Endothelial cell of umbilical vein (primary cell): ENCODE measurements around the gene SMAD6. TPM values are rescaled to one million over a fixed set of nuclear protein-coding genes. Genes with fewer than 3 reads are reported as not detected.

Source experiments
- BruUV-seq: library from RNA; stranded (reverse); fragments of 400-500 nt; replicated peaks from 2 replicates; lab custom pipeline; 2021; lab: Mats Ljungman, UMichigan
- CTCF ChIA-PET: fragments of 300-600, 350-600 bp; sonication (Branson Sonifier 250); formaldehyde crosslinking; loops from one replicate; lab custom pipeline; 2021; ENCODE audit warnings: antibody characterized with exemption, inconsistent platforms; lab: Charles Lee
- POLR2A ChIA-PET: fragments of 300-600, 350-600 bp; sonication (Branson Sonifier 250); formaldehyde crosslinking; loops from one replicate; lab custom pipeline; 2021; ENCODE audit warnings: antibody characterized with exemption, inconsistent platforms; lab: Charles Lee
- DNase-seq: peaks from one replicate; pipeline ENCODE4 v3.0.0-alpha.2; 2011; ENCODE audit warnings: low read depth, low spot score
- FAIRE-seq: peaks from 2 replicates; lab custom pipeline; 2011; peaks lifted over from hg19 to GRCh38; lab: Jason Lieb, UNC
- H2AFZ ChIP-seq: 2 replicates; pipeline ENCODE4 v1.6.0; 2012; ENCODE audit warnings: low read depth, low read length, control low read depth, inconsistent platforms
- H3K27ac ChIP-seq: 2 replicates; pipeline ENCODE4 v1.5.1; 2011; ENCODE audit warnings: low read depth, mild to moderate bottlenecking, control low read depth, low read length, moderate library complexity; ENCODE audit not compliant: insufficient read depth
- H3K27me3 ChIP-seq, 2 experiments: 2 replicates each; pipeline versions ENCODE4 v1.6.0 to v1.6.1; 2011; ENCODE audit warnings: low read length in 2 of 2, mixed read lengths in 1 of 2; ENCODE audit not compliant: control insufficient read depth in 2 of 2, insufficient read depth in 2 of 2
- H3K36me3 ChIP-seq, 2 experiments: 2 replicates in 1 of 2; 3 replicates in 1 of 2; pipeline ENCODE4 v1.5.1; 2011; ENCODE audit warnings: low read length in 2 of 2, mild to moderate bottlenecking in 1 of 2, moderate library complexity in 1 of 2; ENCODE audit not compliant: control insufficient read depth in 2 of 2, insufficient read depth in 2 of 2; ENCODE audit errors: extremely low read depth in 1 of 2
- H3K4me1 ChIP-seq: 3 replicates; pipeline ENCODE4 v1.5.1; 2011; ENCODE audit warnings: mild to moderate bottlenecking, low read length; ENCODE audit not compliant: control insufficient read depth, insufficient read depth; ENCODE audit errors: extremely low read depth
- H3K4me2 ChIP-seq: 2 replicates; pipeline ENCODE4 v1.6.1; 2011; ENCODE audit warnings: low read length, control low read depth, mixed read lengths; ENCODE audit not compliant: insufficient read depth
- H3K4me3 ChIP-seq, 3 experiments: fragments of 200-600 bp in 1 of 3; sonication (generic), shearing (Covaris generic) in 1 of 3; replicated peaks in 1 of 3; 2 replicates each; pipeline ENCODE4 v1.5.1; 2011 to 2016; ENCODE audit warnings: control low read depth in 3 of 3, low read length in 3 of 3, mild to moderate bottlenecking in 2 of 3, inconsistent platforms in 1 of 3, low read depth in 1 of 3, moderate library complexity in 1 of 3; ENCODE audit not compliant: insufficient read depth in 1 of 3
- H3K79me2 ChIP-seq: 2 replicates; pipeline ENCODE4 v1.6.0; 2012; ENCODE audit warnings: low read length, inconsistent platforms; ENCODE audit not compliant: control insufficient read depth, insufficient read depth
- H3K9ac ChIP-seq: replicated peaks from 2 replicates; pipeline ENCODE3; 2011; ENCODE audit warnings: low read length, control low read depth; ENCODE audit not compliant: insufficient read depth; ENCODE audit errors: extremely low read depth
- H3K9me1 ChIP-seq: replicated peaks from 3 replicates; pipeline ENCODE4 v1.6.0; 2011; ENCODE audit warnings: mild to moderate bottlenecking, low read length; ENCODE audit not compliant: control insufficient read depth, insufficient read depth; ENCODE audit errors: extremely low read depth
- H3K9me3 ChIP-seq: replicated peaks from 2 replicates; pipeline ENCODE4 v1.5.1; 2012; ENCODE audit warnings: low read length, inconsistent platforms; ENCODE audit not compliant: control insufficient read depth, insufficient read depth
- H4K20me1 ChIP-seq: replicated peaks from 2 replicates; pipeline ENCODE3; 2011; ENCODE audit warnings: mild to moderate bottlenecking, low read length; ENCODE audit not compliant: control insufficient read depth, insufficient read depth; ENCODE audit errors: extremely low read depth
- CTCF ChIP-seq, 2 donors: IDR thresholded peaks; 1 replicate in 1 of 2; 2 replicates in 1 of 2; pipeline ENCODE4 v1.5.1; 2011; ENCODE audit warnings: low read length in 2 of 2, mild to moderate bottlenecking in 2 of 2, moderate library complexity in 2 of 2, control low read depth in 1 of 2, inconsistent platforms in 1 of 2, low read depth in 1 of 2; ENCODE audit not compliant: insufficient read depth in 1 of 2; ENCODE audit errors: extremely low read depth in 1 of 2
- EZH2 ChIP-seq: IDR thresholded peaks from 2 replicates; pipeline ENCODE4 v1.6.1; 2012; ENCODE audit warnings: borderline replicate concordance, low read depth, mild to moderate bottlenecking, moderate library complexity, low read length, inconsistent platforms; ENCODE audit not compliant: severe bottlenecking
- FOS ChIP-seq: IDR thresholded peaks from 2 replicates; pipeline ENCODE4 v1.6.1; 2011; ENCODE audit warnings: mild to moderate bottlenecking, low read length, moderate library complexity, borderline replicate concordance; ENCODE audit not compliant: insufficient read depth
- GATA2 ChIP-seq: IDR thresholded peaks from 2 replicates; pipeline ENCODE4 v1.7.0; 2011; ENCODE audit warnings: low read depth, mild to moderate bottlenecking, moderate library complexity, mixed read lengths, low read length; ENCODE audit not compliant: insufficient read length, insufficient read depth
- JUN ChIP-seq: IDR thresholded peaks from 2 replicates; pipeline ENCODE4 v1.6.1; 2011; ENCODE audit warnings: borderline replicate concordance, low read depth; ENCODE audit not compliant: insufficient read length, insufficient read depth
- MAX ChIP-seq: IDR thresholded peaks from 2 replicates; pipeline ENCODE4 v1.6.1; 2011; ENCODE audit not compliant: insufficient read depth, insufficient read length
- MYC ChIP-seq: IDR thresholded peaks from one replicate; pipeline ENCODE4 v1.6.1; 2011; ENCODE audit warnings: mild to moderate bottlenecking, low read depth, low read length
- POLR2A ChIP-seq: IDR thresholded peaks from 2 replicates; pipeline ENCODE4 v1.6.1; 2012; ENCODE audit warnings: low read depth, mild to moderate bottlenecking, control low read depth, low read length
- POLR2AphosphoS5 ChIP-seq: IDR thresholded peaks from 2 replicates; pipeline ENCODE4 v1.6.1; 2012; ENCODE audit warnings: low read depth, mild to moderate bottlenecking, control low read depth, low read length, moderate library complexity; ENCODE audit not compliant: insufficient read depth
- dilution Hi-C: fragments of 300-500 bp; cut with MboI; formaldehyde crosslinking; loops from one replicate; pipeline ENCODE4 v1.15.0; 2019; ENCODE audit warnings: low sequenced_read_pairs; ENCODE audit not compliant: extremely low pct_ligation_motif_present
- intact Hi-C: fragments of 100-400 bp; cut with micrococcal nuclease; formaldehyde crosslinking; loops from one replicate; pipeline ENCODE4 v1.10.0; 2022
- polyA plus RNA-seq, 4 experiments: library from polyadenylated mRNA; depleted of rRNA in 3 of 4; stranded (reverse) in 3 of 4; unstranded in 1 of 4; fragments of >200 nt; gene quantifications; 2 replicates each; pipeline versions ENCODE4 v1.2.1 to v1.2.3, GENCODE V29; 2011 to 2012; ENCODE audit warnings: missing spikeins in 1 of 4
- total RNA-seq: library from RNA; stranded (reverse); gene quantifications from 2 replicates; pipeline ENCODE4 v1.2.3, GENCODE V29; 2021

SMAD6 gene
- total and polyA plus RNA-seq, 2 donors (not counting 3 experiments of a cell fraction or from before 2014, with no cell fraction given), result 7.3 to 12.5 TPM

GRCh38 chr15:66682246-66682645 is 19.8 kb upstream of the SMAD6 start:
- CTCF ChIA-PET, result interaction anchor here (0.9 kb wide), 1 partner anchor 11 kb away, joined by 3 read pairs; no protein-coding TSS in a partner anchor
- H3K9me3 ChIP-seq, result no peaks in the 10 kb centered on the region
- no peak for DNase-seq
- intact Hi-C loops (no loop called here), dilution Hi-C loops (no loop called here)
- BruUV-seq, result no TSS peak
- H4K20me1 ChIP-seq, result no peaks in the 10 kb centered on the region
- POLR2A ChIA-PET, result no interaction called here
- no peak overlapping the region for H3K9ac ChIP-seq
- no peak overlapping the region for H2AFZ ChIP-seq
- TF ChIP-seq POLR2A (no peak), MAX (no peak), MYC (no peak), FOS (no peak), GATA2 (no peak), CTCF (IDR thresholded peaks at IDR 0.05; ENCODE audit: extremely low read depth in 1 of 2, insufficient read depth in 1 of 2, low read depth in 1 of 2, low read length in 2 of 2) (no peak), EZH2 (no peak), POLR2AphosphoS5 (no peak), JUN (no peak)
- no peaks in the 10 kb centered on the region for H3K36me3 ChIP-seq
- no peaks in the 10 kb centered on the region for H3K27me3 ChIP-seq
- no peak overlapping the region for H3K4me2 ChIP-seq
- peaks cover 7% of the 10 kb centered on the region for H3K4me1 ChIP-seq
- H3K4me3 ChIP-seq, result no peak overlapping the region
- no peak overlapping the region for H3K27ac ChIP-seq
- no peak for FAIRE-seq
- no peaks in the 10 kb centered on the region for H3K79me2 ChIP-seq
- H3K9me1 ChIP-seq, result no peaks in the 10 kb centered on the region
